Endothelial cell (in vitro differentiated cells): ENCODE results near the gene WDR5. TPM values are rescaled to one million over a fixed set of nuclear protein-coding genes. Genes with fewer than 3 reads are reported as not detected.

Experiments
- DNase-seq: peaks from one replicate; pipeline ENCODE4 v3.0.0; 2021; ENCODE audit warnings: low spot score
- H3K27ac Mint-ChIP-seq: one replicate; pipeline ENCODE4 v1.8.0; 2021; ENCODE audit warnings: mixed read lengths, inconsistent platforms; ENCODE audit not compliant: unreplicated experiment
- H3K27me3 Mint-ChIP-seq: one replicate; pipeline ENCODE4 v1.8.0; 2021; ENCODE audit warnings: mild to moderate bottlenecking, moderate library complexity, mixed read lengths, inconsistent platforms; ENCODE audit not compliant: unreplicated experiment
- H3K36me3 Mint-ChIP-seq: one replicate; pipeline ENCODE4 v1.8.0; 2021; ENCODE audit warnings: mild to moderate bottlenecking, low read depth, mixed read lengths, inconsistent platforms; ENCODE audit not compliant: unreplicated experiment
- H3K4me1 Mint-ChIP-seq: one replicate; pipeline ENCODE4 v1.8.0; 2021; ENCODE audit warnings: mild to moderate bottlenecking, mixed read lengths, inconsistent platforms; ENCODE audit not compliant: unreplicated experiment
- H3K4me3 Mint-ChIP-seq: one replicate; pipeline ENCODE4 v1.8.0; 2021; ENCODE audit warnings: mild to moderate bottlenecking, mixed read lengths, inconsistent platforms; ENCODE audit not compliant: unreplicated experiment
- H3K9me3 Mint-ChIP-seq: one replicate; pipeline ENCODE4 v1.8.0; 2021; ENCODE audit warnings: mixed read lengths, inconsistent platforms; ENCODE audit not compliant: unreplicated experiment
- CTCF ChIP-seq: fragments of 200-600 bp; sonication (generic); IDR thresholded peaks from one replicate; pipeline ENCODE4 v1.5.0; 2021; ENCODE audit warnings: antibody characterized with exemption; ENCODE audit not compliant: unreplicated experiment
- total RNA-seq: library from RNA; stranded (reverse); fragmentation: NEBNext Ultra II Directional; extraction: Animal tissue kit (Norgen Biotek cat#: 25700); gene quantifications from one replicate; pipeline ENCODE4 v1.2.1, GENCODE V29; 2021; ENCODE audit not compliant: unreplicated experiment

The WDR5 gene
- total RNA-seq, 1 donor from 2014 or later: 26.5 TPM

DNA sequence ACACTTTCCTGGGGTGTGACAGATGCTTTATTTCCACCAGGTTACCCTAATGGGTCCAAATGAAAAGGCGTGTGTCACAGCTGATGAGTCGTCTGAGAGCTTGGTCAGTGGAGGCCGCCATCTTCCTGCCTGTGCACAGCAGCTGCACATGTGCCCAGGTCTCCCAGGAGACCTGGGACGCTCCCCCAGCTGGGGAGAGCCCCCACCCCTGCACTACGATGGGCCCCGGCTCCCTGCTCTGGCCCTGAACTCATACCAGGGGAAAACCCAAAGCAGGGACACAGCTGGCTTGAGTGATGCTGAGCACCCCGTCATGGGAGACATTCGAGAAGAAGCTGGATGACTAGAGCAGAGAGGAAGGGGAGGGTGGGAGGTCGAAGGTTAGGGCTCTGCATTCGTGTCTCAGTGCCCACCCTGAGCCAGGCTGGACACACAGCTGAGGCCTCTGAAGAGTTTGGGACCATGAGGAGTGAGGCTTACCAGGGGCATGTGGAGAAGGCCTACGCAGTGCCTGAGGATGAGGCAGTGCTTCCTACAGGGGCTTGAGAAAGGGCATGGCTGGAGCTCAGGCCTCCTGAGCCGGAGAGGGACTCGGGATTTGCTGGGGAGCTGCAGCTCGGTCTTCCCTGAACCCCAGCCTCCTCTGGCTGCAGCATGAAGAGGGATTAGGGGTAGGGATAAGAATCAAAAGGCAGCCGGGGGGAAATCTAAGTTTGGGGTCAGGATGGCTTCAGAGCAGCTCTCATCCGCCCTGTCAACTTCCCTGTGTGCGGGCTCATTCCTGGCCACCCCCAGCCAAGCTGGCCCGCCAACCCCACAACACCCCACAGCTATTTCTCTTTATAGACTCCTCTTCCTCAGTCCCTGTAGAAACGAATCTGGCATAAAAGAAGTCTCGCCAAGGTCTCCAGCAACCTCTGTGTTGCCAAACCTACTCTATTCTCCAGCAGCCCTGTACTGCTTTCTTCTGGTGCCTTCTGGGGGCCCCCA lies 70.7 kb downstream of the WDR5 start:
- DNase-seq: no peak
- H3K27me3 Mint-ChIP-seq: peaks cover 13% of the 10 kb centered on the region
- peaks cover 15% of the 10 kb centered on the region for H3K4me1 Mint-ChIP-seq
- no peak overlapping the region for H3K4me3 Mint-ChIP-seq
- no peaks in the 10 kb centered on the region for H3K9me3 Mint-ChIP-seq
- no peaks in the 10 kb centered on the region for H3K36me3 Mint-ChIP-seq
- no peak for TF ChIP-seq CTCF
- H3K27ac Mint-ChIP-seq: no peak overlapping the region

DNA sequence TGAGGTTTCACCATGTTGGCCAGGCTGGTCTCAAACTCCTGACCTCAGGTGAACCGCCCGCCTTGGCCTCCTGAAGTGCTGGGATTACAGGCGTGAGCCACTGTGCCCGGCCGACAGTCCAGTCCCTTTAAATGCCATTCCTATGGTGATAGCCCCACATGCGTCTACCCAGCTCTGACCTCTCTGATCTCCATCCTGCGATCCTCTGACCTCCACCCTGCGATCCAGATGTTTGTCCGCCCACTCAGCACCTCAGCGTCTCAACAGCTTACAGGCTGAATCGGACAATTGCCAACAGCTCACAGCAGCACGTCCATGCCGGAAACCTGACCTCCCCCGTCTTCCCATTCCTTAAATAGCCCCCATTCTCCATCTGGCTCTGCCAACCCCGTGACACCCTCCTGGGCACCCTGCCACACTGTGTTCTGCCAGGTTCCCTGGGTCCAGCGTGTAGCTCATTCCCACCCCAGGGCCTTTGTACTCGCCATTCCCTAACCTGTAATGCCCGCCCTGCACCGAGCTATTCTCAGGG lies 72.5 kb downstream of the WDR5 start:
- H3K4me1 Mint-ChIP-seq: peaks cover 15% of the 10 kb centered on the region
- TF ChIP-seq CTCF: no peak
- H3K36me3 Mint-ChIP-seq: no peaks in the 10 kb centered on the region
- H3K4me3 Mint-ChIP-seq: no peak overlapping the region
- no peaks in the 10 kb centered on the region for H3K9me3 Mint-ChIP-seq
- peak overlapping the region; percentile 67 for H3K27ac Mint-ChIP-seq
- H3K27me3 Mint-ChIP-seq: peaks cover 13% of the 10 kb centered on the region
- DNase-seq: no peak

- no peak for DNase-seq
- Mint-ChIP-seq H3K4me1 (peaks cover 19% of the 10 kb centered on the region), H3K27ac (peak overlapping the region; percentile 48), H3K9me3 (no peaks in the 10 kb centered on the region), H3K4me3 (no peak overlapping the region), H3K27me3 (peaks cover 13% of the 10 kb centered on the region), H3K36me3 (no peaks in the 10 kb centered on the region)
- TF ChIP-seq CTCF: no peak
Observed at GRCh38 chr9:134208981-134209725, 73.3 kb downstream of the WDR5 start.

Other genes starting within 250 kb of the WDR5 start
- gene VAV2, start 143.8 kb upstream of the WDR5 start, total RNA-seq: 27.2 TPM
- gene BRD3OS, start 110.6 kb upstream of the WDR5 start, total RNA-seq: 11.4 TPM
- 56.2 TPM for gene BRD3, start 68.1 kb upstream of the WDR5 start, total RNA-seq
- gene RNU6ATAC, start 28.5 kb downstream of the WDR5 start, total RNA-seq: 140 TPM
- gene RXRA, start 190.4 kb downstream of the WDR5 start, total RNA-seq: 83.3 TPM